Hepatocyte (in vitro differentiated cells): ENCODE data around the gene KCNJ9. TPM values are rescaled to one million over a fixed set of nuclear protein-coding genes. Genes with fewer than 3 reads are reported as not detected.

Experiments used
- DNase-seq: peaks from one replicate; pipeline ENCODE4 v3.0.0-alpha.2; 2016; ENCODE audit warnings: low spot score
- H2AFZ ChIP-seq: fragments of 200-600 bp; sonication (generic); 2 replicates; pipeline ENCODE4 v1.6.0; 2016; ENCODE audit warnings: antibody characterized with exemption, mild to moderate bottlenecking
- H3K27ac ChIP-seq: fragments of 200-600 bp; sonication (generic); 2 replicates; pipeline ENCODE4 v1.5.1; 2016; ENCODE audit warnings: mild to moderate bottlenecking
- H3K27me3 ChIP-seq: fragments of 200-600 bp; sonication (generic); 2 replicates; pipeline ENCODE4 v1.6.1; 2016
- H3K36me3 ChIP-seq: fragments of 200-600 bp; sonication (generic); replicated peaks from 2 replicates; pipeline ENCODE4 v1.5.1; 2016; ENCODE audit warnings: low read depth; ENCODE audit not compliant: insufficient read depth
- H3K4me1 ChIP-seq: fragments of 200-600 bp; sonication (generic); 2 replicates; pipeline ENCODE4 v1.5.1; 2016; ENCODE audit warnings: mild to moderate bottlenecking, moderate library complexity; ENCODE audit not compliant: insufficient read depth
- H3K4me2 ChIP-seq: fragments of 200-600 bp; sonication (generic); 2 replicates; pipeline ENCODE4 v1.6.0; 2016
- H3K4me3 ChIP-seq: fragments of 200-600 bp; sonication (generic); 2 replicates; pipeline ENCODE4 v1.5.1; 2016; ENCODE audit warnings: mild to moderate bottlenecking
- H3K79me2 ChIP-seq: fragments of 200-600 bp; sonication (generic); 2 replicates; pipeline ENCODE4 v1.6.0; 2017; ENCODE audit warnings: mild to moderate bottlenecking
- H3K9me2 ChIP-seq: fragments of 200-600 bp; sonication (generic); replicated peaks from 2 replicates; pipeline ENCODE4 v1.6.0; 2017; ENCODE audit warnings: mild to moderate bottlenecking; ENCODE audit not compliant: insufficient read depth
- H3K9me3 ChIP-seq: fragments of 200-600 bp; sonication (generic); 2 replicates; pipeline ENCODE4 v1.5.1; 2016; ENCODE audit warnings: low read depth, mild to moderate bottlenecking
- H4K20me1 ChIP-seq: fragments of 200-600 bp; sonication (generic); 2 replicates; pipeline ENCODE4 v1.6.0; 2016; ENCODE audit warnings: mild to moderate bottlenecking; ENCODE audit not compliant: insufficient read depth, poor library complexity, severe bottlenecking
- EZH2 ChIP-seq: fragments of 200-600 bp; sonication (generic); IDR thresholded peaks from 2 replicates; pipeline ENCODE4 v1.6.1; 2016; ENCODE audit warnings: antibody characterized with exemption, mild to moderate bottlenecking, borderline replicate concordance
- EZH2phosphoT487 ChIP-seq: fragments of 200-600 bp; sonication (generic); IDR thresholded peaks from one replicate; pipeline ENCODE4 v1.6.1; 2018; ENCODE audit warnings: antibody characterized with exemption, mild to moderate bottlenecking, low read depth, moderate library complexity; ENCODE audit not compliant: unreplicated experiment, severe bottlenecking
- WGBS: methylation state at CpG from one replicate; pipeline ENCODE4 v1.1.6; 2016; ENCODE audit warnings: low lambda C conversion rate; ENCODE audit errors: missing lambda C conversion rate; 5-methylcytosine and 5-hydroxymethylcytosine counted together
- polyA plus RNA-seq: library from polyadenylated mRNA; unstranded; fragments of >200 nt; fragmentation: Nextera tagmentation; extraction: Ambion mirVana; gene quantifications from 2 replicates; pipeline ENCODE4 v1.2.1, GENCODE V29; 2016
- total RNA-seq: library from RNA; depleted of rRNA; stranded (reverse); fragments of >200 nt; gene quantifications from 2 replicates; pipeline ENCODE4 v1.2.3, GENCODE V29; 2014
- TF ChIP-seq, protein P1 (sequence below): fragments of 200-600 bp; sonication (generic); IDR thresholded peaks from 2 replicates; pipeline ENCODE4 v1.5.1; 2016; ENCODE audit warnings: antibody characterized with exemption, mild to moderate bottlenecking; ENCODE audit not compliant: poor library complexity

KCNJ9 gene
- total and polyA plus RNA-seq, 2 experiments from 2014 or later = not detected

DNA sequence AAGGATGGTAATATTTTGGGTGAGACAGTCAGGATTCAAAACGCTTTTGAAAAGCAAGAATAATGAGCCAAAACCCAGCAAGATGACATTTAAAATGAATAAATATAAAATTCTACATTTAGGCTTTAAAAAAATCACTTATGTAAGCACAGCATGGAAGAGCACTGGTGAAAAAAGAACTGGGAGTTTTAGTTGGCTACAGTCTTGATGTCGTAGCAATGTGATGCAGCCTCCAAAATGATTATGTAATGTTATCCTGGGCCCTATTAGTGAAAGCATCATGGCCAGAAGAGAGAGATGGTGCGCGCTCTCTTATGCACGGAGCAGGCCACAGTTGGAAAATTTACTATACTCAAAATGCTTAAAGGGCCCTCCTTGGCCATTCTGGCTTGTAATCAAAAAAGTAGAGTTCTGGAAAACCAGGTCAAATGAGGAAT lies 5.1 kb downstream of the KCNJ9 start:
- WGBS = 89% methylated on average over 5 of the region's 5 CpGs

DNA sequence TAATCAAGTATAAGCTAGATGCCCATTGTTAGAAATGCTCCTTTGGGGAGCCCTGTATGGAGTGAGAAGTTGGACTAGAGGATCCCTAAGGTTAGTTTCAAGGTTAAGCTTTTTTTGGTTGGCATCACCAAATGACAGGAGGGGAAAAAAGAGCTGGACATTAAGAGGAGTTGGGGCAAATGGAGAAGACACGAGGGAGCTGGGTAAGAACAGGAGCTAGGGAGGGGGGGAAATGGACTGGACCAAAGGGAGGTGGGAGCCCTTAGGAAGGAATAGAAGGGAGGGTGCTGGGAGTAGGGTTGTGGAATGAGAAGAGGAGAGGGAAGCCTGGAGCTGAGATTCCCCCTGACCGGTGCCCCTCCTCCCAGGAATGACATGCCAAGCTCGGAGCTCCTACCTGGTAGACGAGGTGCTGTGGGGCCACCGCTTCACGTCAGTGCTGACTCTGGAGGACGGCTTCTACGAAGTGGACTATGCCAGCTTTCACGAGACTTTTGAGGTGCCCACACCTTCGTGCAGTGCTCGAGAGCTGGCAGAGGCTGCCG lies 5.9 kb downstream of the KCNJ9 start:
- Histone ChIP-seq H3K79me2 (no peaks in the 10 kb centered on the region), H4K20me1 (no peaks in the 10 kb centered on the region), H3K36me3 (no peaks in the 10 kb centered on the region), H3K9me3 (no peaks in the 10 kb centered on the region), H3K4me1 (no peaks in the 10 kb centered on the region), H3K27ac (no peak overlapping the region), H2AFZ (no peak overlapping the region), H3K27me3 (peaks cover 14% of the 10 kb centered on the region), H3K9me2 (no peaks in the 10 kb centered on the region), H3K4me3 (no peak overlapping the region), H3K4me2 (no peak overlapping the region)
- no peak for TF ChIP-seq EZH2phosphoT487
- TF ChIP-seq, protein P1, sequence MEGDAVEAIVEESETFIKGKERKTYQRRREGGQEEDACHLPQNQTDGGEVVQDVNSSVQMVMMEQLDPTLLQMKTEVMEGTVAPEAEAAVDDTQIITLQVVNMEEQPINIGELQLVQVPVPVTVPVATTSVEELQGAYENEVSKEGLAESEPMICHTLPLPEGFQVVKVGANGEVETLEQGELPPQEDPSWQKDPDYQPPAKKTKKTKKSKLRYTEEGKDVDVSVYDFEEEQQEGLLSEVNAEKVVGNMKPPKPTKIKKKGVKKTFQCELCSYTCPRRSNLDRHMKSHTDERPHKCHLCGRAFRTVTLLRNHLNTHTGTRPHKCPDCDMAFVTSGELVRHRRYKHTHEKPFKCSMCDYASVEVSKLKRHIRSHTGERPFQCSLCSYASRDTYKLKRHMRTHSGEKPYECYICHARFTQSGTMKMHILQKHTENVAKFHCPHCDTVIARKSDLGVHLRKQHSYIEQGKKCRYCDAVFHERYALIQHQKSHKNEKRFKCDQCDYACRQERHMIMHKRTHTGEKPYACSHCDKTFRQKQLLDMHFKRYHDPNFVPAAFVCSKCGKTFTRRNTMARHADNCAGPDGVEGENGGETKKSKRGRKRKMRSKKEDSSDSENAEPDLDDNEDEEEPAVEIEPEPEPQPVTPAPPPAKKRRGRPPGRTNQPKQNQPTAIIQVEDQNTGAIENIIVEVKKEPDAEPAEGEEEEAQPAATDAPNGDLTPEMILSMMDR = no peak
- TF ChIP-seq EZH2 = no peak
- no peak for DNase-seq
- WGBS = 95% methylated on average over 11 of the region's 12 CpGs

More for the DNA sequence above, 5.1 kb downstream of the KCNJ9 start:
- no peak for DNase-seq
- Histone ChIP-seq H3K27ac (no peak overlapping the region), H3K27me3 (peaks cover 21% of the 10 kb centered on the region), H3K4me1 (no peaks in the 10 kb centered on the region), H3K4me2 (no peak overlapping the region), H3K4me3 (no peak overlapping the region), H3K79me2 (no peaks in the 10 kb centered on the region), H3K9me3 (no peaks in the 10 kb centered on the region), H3K36me3 (no peaks in the 10 kb centered on the region), H3K9me2 (no peaks in the 10 kb centered on the region), H4K20me1 (no peaks in the 10 kb centered on the region), H2AFZ (no peak overlapping the region)
- no peak for TF ChIP-seq EZH2phosphoT487
- TF ChIP-seq, protein P1 = no peak
- TF ChIP-seq EZH2 = no peak

DNA sequence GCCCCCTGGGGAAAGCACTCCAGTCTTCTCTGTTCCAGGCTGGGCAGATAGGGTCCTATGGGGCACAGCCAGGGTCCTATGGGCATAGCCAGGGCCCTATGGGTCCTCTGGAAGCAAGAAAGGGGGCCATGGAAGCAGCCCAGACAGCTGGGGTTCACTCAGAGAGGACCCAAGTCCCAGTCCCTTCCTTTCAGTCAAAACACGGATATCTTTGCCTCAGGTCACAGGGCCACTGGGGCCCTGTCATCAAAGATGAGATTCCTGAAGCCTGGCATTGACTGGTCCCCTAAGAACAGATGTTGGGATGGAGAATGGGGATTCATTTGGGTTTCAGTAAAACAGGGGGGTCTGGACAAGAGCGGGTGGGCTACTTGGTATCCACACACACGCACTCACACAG lies 8.5 kb downstream of the KCNJ9 start:
- Histone ChIP-seq H3K9me2 (no peaks in the 10 kb centered on the region), H3K36me3 (no peaks in the 10 kb centered on the region), H2AFZ (no peak overlapping the region), H3K4me2 (no peak overlapping the region), H3K4me3 (no peak overlapping the region), H4K20me1 (no peaks in the 10 kb centered on the region), H3K27ac (no peak overlapping the region), H3K27me3 (no peaks in the 10 kb centered on the region), H3K4me1 (peaks cover 4% of the 10 kb centered on the region), H3K79me2 (no peaks in the 10 kb centered on the region), H3K9me3 (no peaks in the 10 kb centered on the region)
- no peak for DNase-seq
- 87% methylated on average over 3 of the region's 3 CpGs for WGBS
- TF ChIP-seq EZH2phosphoT487 (no peak), EZH2 (no peak)
- TF ChIP-seq, protein P1 = no peak

DNA sequence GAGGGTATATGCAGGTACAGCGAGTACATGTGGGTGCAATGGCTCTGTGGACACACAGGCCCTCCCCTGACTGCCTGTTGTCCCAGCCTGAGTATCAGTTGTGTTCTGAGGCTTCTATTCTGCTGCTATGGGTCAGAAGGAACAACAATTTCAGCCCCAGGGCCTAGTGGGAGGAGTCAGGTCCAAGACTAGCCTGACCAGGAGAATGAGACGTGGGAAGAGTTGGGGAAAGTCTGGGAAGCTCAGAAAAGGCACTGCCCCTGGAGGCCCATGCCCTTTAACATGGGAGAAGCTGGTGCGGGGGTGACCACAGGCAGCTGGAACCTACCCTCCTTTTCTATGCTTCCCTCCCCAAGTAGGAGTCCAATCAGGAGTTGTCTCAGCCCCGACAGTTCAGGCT lies 9.4 kb downstream of the KCNJ9 start:
- WGBS = 87% methylated on average over 4 of the region's 4 CpGs
- H3K9me3 ChIP-seq = no peaks in the 10 kb centered on the region
- no peaks in the 10 kb centered on the region for H3K9me2 ChIP-seq
- no peaks in the 10 kb centered on the region for H3K36me3 ChIP-seq
- H3K27me3 ChIP-seq = no peaks in the 10 kb centered on the region
- no peak for DNase-seq
- H3K4me2 ChIP-seq = no peak overlapping the region
- H3K4me3 ChIP-seq = no peak overlapping the region
- H3K79me2 ChIP-seq = no peaks in the 10 kb centered on the region
- TF ChIP-seq EZH2 = no peak
- TF ChIP-seq EZH2phosphoT487 = no peak
- TF ChIP-seq, protein P1 = no peak
- H3K27ac ChIP-seq = no peak overlapping the region
- H3K4me1 ChIP-seq = peaks cover 4% of the 10 kb centered on the region
- H2AFZ ChIP-seq = no peak overlapping the region
- H4K20me1 ChIP-seq = no peaks in the 10 kb centered on the region
